ENCODE data around the gene NKX2-1.
"Not testable (repeated sequence)": the region's sequence is repeated elsewhere in the genome, so short reads cannot be mapped to it uniquely, and the experiment has no call there.

The NKX2-1 gene

GRCh38 chr14:36519431-36520321 lies at the start of gene NKX2-1:
Gene NKX2-1 (minus strand): TSS chr14:36520232. CDS start chr14:36520129, 103 bp downstream.
- no peak for DNase-seq

GRCh38 chr14:36556811-36557433 lies 36.9 kb upstream of the NKX2-1 start:
- DNase-seq: peak in 8 of 58 donors; percentile 6 to 45 (median 16)

GRCh38 chr14:36555998-36556743 lies 36.1 kb upstream of the NKX2-1 start:
- no peak for DNase-seq

- DNase-seq: peak in 1 of 58 donors; percentile 16
Measured at GRCh38 chr14:36553656-36554260, 33.7 kb upstream of the NKX2-1 start.

GRCh38 chr14:36550899-36551298 lies 30.9 kb upstream of the NKX2-1 start:
- DNase-seq: no peak

GRCh38 chr14:36544280-36544679 lies 24.2 kb upstream of the NKX2-1 start:
- DNase-seq: not testable (repeated sequence)

- no peak for DNase-seq
Measured at GRCh38 chr14:36538051-36538450, 18.0 kb upstream of the NKX2-1 start.

GRCh38 chr14:36529062-36529461 lies 9.0 kb upstream of the NKX2-1 start:
- DNase-seq: no peak

- DNase-seq: no peak
Measured at GRCh38 chr14:36525746-36526099, 5.7 kb upstream of the NKX2-1 start.

GRCh38 chr14:36524874-36525745 lies 5.1 kb upstream of the NKX2-1 start:
- peak in 2 of 58 donors; percentile 8 to 11 for DNase-seq

- DNase-seq: no peak
Measured at GRCh38 chr14:36524220-36524837, 4.3 kb upstream of the NKX2-1 start.

GRCh38 chr14:36522972-36523715 lies 3.1 kb upstream of the NKX2-1 start:
- DNase-seq: no peak

GRCh38 chr14:36522347-36522971 lies 2.4 kb upstream of the NKX2-1 start:
- DNase-seq: no peak

- DNase-seq: no peak
Measured at GRCh38 chr14:36521598-36522345, 1.7 kb upstream of the NKX2-1 start.

GRCh38 chr14:36520601-36521525 lies 831 bp upstream of the NKX2-1 start:
- no peak for DNase-seq

GRCh38 chr14:36518586-36519430 lies 1.2 kb downstream of the NKX2-1 start:
- DNase-seq: no peak

Data from anterior cingulate cortex (tissue), 58 donors.